Right lobe of liver (tissue), 4 donors: ENCODE data around the gene PHTF1.

Experiments
- CTCF ChIP-seq, 4 donors: fragments of 200-600 bp in 3 of 4; fragments of 450-650 bp in 1 of 4; IDR thresholded peaks; one replicate each; pipeline versions ENCODE4 v1.5.1 to v1.8.0; 2016 to 2022; ENCODE audit warnings: antibody characterized with exemption in 4 of 4, mild to moderate bottlenecking in 2 of 4
- POLR2A ChIP-seq: fragments of 450-650 bp; IDR thresholded peaks from one replicate; pipeline ENCODE4 v1.6.1; 2017; ENCODE audit warnings: antibody characterized with exemption, mild to moderate bottlenecking
- donor health status: DM: no; HTN: no; CAD: no.
- donor health status: DM: no; HTN: no; CAD: no.
- donor health status: DM: no; HTN: yes; CAD: no.

GRCh38 chr1:113742515-113742914, 16.8 kb downstream of the PHTF1 start:
- TF ChIP-seq CTCF (IDR thresholded peaks at IDR 0.05) (no peak), POLR2A (no peak)
